ENCODE measurements around the gene UBR1. TPM values are rescaled to one million over a fixed set of nuclear protein-coding genes. Genes with fewer than 3 reads are reported as not detected.
"Not testable (repeated sequence)": the region's sequence is repeated elsewhere in the genome, so short reads cannot be mapped to it uniquely, and the experiment has no call there.

UBR1 gene
- polyA plus RNA-seq, 2 of the 4 experiments (the other 2 are of a cell fraction), result 5.8 to 10.5 TPM

DNA sequence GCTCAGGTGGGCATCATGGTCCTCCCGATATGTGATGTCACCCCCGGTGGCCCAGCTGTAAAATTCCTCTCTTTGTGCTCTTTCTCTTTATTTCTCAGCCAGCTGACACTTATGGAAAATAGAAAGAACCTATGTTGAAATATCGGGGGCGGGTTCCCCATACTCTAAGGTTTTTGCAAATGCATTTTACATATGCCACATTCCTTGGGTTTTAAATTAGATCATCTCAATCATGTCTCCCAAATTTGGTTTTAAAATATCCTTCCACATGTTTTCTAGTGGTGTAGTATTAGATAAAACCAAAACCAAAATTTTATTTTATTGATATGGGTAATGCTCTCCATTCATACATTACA lies 23.1 kb upstream of the UBR1 start:
- Histone ChIP-seq H3K4me3 (no peak overlapping the region), H3K4me1 (peaks cover 8% of the 10 kb centered on the region; the same call in 1 of the 3 replicates), H3K4me2 (no peak overlapping the region), H3K27ac (no peak overlapping the region), H3K9me3 (no peaks in the 10 kb centered on the region)
- 80% methylated on average over 4 of the region's 4 CpGs for WGBS (ENCODE audit: missing lambda C conversion rate)
- no peak for FAIRE-seq
- TF ChIP-seq KDM5A (IDR thresholded peaks at IDR 0.05) (no peak), TFCP2L1 (CRISPR knock-in tag; IDR thresholded peaks at IDR 0.05) (no peak), JUN (IDR thresholded peaks at IDR 0.05) (no peak), RFX5 (IDR thresholded peaks at IDR 0.05) (no peak), SMC3 (IDR thresholded peaks at IDR 0.05) (no peak), NPAS2 (CRISPR knock-in tag; IDR thresholded peaks at IDR 0.05; ENCODE audit: borderline replicate concordance) (no peak), MAFK (IDR thresholded peaks at IDR 0.05; ENCODE audit: partially characterized antibody) (no peak)
- no peak for ATAC-seq
- DNase-seq (ENCODE audit: low read depth in 1 of 2, low spot score in 1 of 2), result no peak
- POLR2A ChIA-PET, result no interaction called here
- CTCF ChIA-PET, result no interaction called here

DNA sequence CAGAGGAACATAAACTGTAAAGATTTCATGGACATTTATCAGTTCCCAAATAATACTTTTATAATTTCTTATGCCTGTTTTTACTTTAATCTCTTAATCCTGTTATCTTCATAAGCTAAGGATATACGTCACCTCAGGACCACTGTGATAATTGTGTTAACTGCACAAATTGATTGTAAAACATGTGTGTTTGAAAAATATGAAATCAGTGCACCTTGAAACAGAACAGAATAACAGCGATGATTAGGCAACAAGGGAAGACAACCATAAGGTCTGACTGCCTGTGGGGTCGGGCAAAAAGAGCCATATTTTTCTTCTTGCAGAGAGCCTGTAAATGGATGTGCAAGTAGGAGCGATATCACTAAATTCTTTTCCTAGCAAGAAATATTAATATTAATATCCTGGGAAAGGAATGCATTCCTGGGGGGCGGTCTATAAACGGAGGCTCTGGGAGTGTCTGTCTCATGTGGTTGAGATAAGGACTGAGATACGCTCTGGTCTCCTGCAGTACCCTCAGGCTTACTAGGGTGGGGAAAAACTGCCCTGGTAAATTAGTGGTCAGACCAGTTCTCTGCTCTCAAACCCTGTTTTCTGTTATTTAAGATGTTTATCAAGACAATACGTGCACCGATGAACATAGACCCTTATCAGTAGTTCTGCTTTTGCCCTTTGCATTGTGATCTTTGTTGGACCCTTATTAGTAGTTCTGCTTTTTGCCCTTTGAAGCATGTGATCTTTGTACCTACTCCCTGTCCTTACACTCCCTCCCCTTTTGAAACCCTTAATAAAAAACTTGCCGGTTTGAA lies 22.5 kb upstream of the UBR1 start:
- ATAC-seq; FAIRE-seq; H3K4me3 ChIP-seq; H3K27ac ChIP-seq; POLR2A ChIA-PET; H3K4me1 ChIP-seq; H3K9me3 ChIP-seq; DNase-seq (ENCODE audit: low read depth in 1 of 2, low spot score in 1 of 2); H3K4me2 ChIP-seq; CTCF ChIA-PET: not testable (repeated sequence)
- WGBS (ENCODE audit: missing lambda C conversion rate), result 76% methylated on average over 10 of the region's 10 CpGs

DNA sequence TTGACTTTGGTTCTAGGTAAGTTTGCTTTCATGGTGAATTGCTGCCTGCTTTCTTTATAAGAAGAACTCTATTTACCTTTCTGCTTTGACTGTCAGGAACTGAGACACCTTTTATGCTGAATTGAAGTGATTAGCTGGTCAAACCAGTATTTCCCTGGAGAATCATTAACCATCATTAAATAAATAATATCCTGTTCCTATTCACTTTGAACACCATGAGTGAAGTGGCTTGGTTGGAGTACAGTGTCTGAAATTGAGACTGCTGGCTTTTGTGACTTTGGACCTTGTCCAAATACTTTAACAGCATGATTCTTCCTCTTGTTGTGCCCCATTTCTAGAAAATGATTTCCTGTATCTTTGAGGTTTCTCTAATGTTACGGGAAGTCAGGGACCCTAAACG lies 21.9 kb upstream of the UBR1 start:
- no peak for DNase-seq (ENCODE audit: low read depth in 1 of 2, low spot score in 1 of 2)
- H3K4me2 ChIP-seq, result 0 out of 3 replicates have a peak overlapping the region, but pooled peaks have one; percentile 4
- CTCF ChIA-PET, result no interaction called here
- no peak for ATAC-seq
- POLR2A ChIA-PET, result no interaction called here
- no peak overlapping the region for H3K27ac ChIP-seq
- peaks cover 8% of the 10 kb centered on the region; the same call in 2 of the 3 replicates for H3K4me1 ChIP-seq
- TF ChIP-seq HEYL (CRISPR knock-in tag; IDR thresholded peaks at IDR 0.05) (no peak), SMC3 (IDR thresholded peaks at IDR 0.05) (no peak), RFX5 (IDR thresholded peaks at IDR 0.05) (no peak), HOXB5 (CRISPR knock-in tag; IDR thresholded peaks at IDR 0.05) (no peak), MYC (IDR thresholded peaks at IDR 0.05; ENCODE audit: borderline replicate concordance, low read length) (no peak)
- TF ChIP-seq, protein P1, sequence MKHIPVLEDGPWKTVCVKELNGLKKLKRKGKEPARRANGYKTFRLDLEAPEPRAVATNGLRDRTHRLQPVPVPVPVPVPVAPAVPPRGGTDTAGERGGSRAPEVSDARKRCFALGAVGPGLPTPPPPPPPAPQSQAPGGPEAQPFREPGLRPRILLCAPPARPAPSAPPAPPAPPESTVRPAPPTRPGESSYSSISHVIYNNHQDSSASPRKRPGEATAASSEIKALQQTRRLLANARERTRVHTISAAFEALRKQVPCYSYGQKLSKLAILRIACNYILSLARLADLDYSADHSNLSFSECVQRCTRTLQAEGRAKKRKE (CRISPR knock-in tag; IDR thresholded peaks at IDR 0.05; ENCODE audit: low read depth), result no peak
- TF ChIP-seq, protein P2, sequence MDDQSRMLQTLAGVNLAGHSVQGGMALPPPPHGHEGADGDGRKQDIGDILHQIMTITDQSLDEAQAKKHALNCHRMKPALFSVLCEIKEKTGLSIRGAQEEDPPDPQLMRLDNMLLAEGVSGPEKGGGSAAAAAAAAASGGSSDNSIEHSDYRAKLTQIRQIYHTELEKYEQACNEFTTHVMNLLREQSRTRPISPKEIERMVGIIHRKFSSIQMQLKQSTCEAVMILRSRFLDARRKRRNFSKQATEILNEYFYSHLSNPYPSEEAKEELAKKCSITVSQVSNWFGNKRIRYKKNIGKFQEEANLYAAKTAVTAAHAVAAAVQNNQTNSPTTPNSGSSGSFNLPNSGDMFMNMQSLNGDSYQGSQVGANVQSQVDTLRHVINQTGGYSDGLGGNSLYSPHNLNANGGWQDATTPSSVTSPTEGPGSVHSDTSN (IDR thresholded peaks at IDR 0.05), result no peak
- WGBS (ENCODE audit: missing lambda C conversion rate), result 74% methylated on average over 2 of the region's 2 CpGs
- no peaks in the 10 kb centered on the region for H3K9me3 ChIP-seq
- FAIRE-seq, result no peak
- H3K4me3 ChIP-seq, result no peak overlapping the region

DNA sequence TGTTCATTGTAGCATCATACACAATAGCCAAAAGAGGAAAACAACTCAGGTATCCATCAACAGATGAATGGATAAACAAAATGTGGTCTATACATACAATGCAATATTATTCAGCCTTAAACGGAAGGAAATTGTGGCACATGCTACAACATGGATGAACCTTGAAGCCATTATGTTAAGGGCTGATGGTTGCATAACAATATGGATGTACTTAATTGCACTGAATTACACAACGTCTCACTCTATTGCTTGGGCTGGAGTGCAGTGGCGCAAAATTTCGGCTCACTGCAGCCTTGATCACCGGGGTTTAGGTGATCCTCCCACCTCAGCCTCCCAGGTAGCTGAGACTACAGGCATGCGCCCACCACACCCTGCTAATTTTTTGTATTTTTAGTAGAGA lies 20.5 kb upstream of the UBR1 start:
- Histone ChIP-seq H3K4me2 (no peak overlapping the region), H3K9me3 (no peaks in the 10 kb centered on the region), H3K27ac (no peak overlapping the region), H3K4me3 (no peak overlapping the region), H3K4me1 (no peaks in the 10 kb centered on the region; the same call in 2 of the 3 replicates)
- no peak for FAIRE-seq
- TF ChIP-seq CHD2 (IDR thresholded peaks at IDR 0.05; ENCODE audit: low read length, partially characterized antibody) (no peak), BHLHE40 (IDR thresholded peaks at IDR 0.05; ENCODE audit: low read depth, low read length) (no peak), FOSL2 (IDR thresholded peaks at IDR 0.05) (no peak), FOSL2 (CRISPR knock-in tag; IDR thresholded peaks at IDR 0.05) (no peak), POLR2AphosphoS2 (conservative IDR thresholded peaks at IDR 0.05; ENCODE audit: low read length) (no peak), JUN (IDR thresholded peaks at IDR 0.05) (no peak), GATA3 (IDR thresholded peaks at IDR 0.05; ENCODE audit: borderline replicate concordance) (no peak), ZNF302 (CRISPR knock-in tag; IDR thresholded peaks at IDR 0.05) (no peak), NR3C1 (IDR thresholded peaks at IDR 0.05) (no peak)
- TF ChIP-seq, protein P3, sequence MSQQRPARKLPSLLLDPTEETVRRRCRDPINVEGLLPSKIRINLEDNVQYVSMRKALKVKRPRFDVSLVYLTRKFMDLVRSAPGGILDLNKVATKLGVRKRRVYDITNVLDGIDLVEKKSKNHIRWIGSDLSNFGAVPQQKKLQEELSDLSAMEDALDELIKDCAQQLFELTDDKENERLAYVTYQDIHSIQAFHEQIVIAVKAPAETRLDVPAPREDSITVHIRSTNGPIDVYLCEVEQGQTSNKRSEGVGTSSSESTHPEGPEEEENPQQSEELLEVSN (IDR thresholded peaks at IDR 0.05; ENCODE audit: borderline replicate concordance, low read depth), result no peak
- DNase-seq (ENCODE audit: low read depth in 1 of 2, low spot score in 1 of 2), result no peak
- ChIA-PET CTCF (no interaction called here), POLR2A (no interaction called here)
- ATAC-seq, result no peak
- WGBS (ENCODE audit: missing lambda C conversion rate), result 84% methylated on average over 6 of the region's 6 CpGs
